GM23338 (cell line): Measurements from ENCODE around the gene TRHDE.

Source experiments
- CTCF ChIP-seq, 2 experiments: fragments of 200-600 bp in 1 of 2; sonication (generic) in 1 of 2; conservative IDR thresholded peaks; 2 replicates each; pipeline versions ENCODE4 v1.5.1 to v1.6.1; 2016 to 2017; ENCODE audit warnings: antibody characterized with exemption in 2 of 2, low read depth in 2 of 2, mild to moderate bottlenecking in 2 of 2, moderate library complexity in 1 of 2
- EZH2phosphoT487 ChIP-seq: fragments of 200-600 bp; sonication (generic); IDR thresholded peaks from one replicate; pipeline ENCODE4 v1.8.1; 2018; ENCODE audit warnings: antibody characterized with exemption; ENCODE audit not compliant: unreplicated experiment
- NANOG ChIP-seq: IDR thresholded peaks from 2 replicates; pipeline ENCODE4 v1.6.1; 2016; ENCODE audit warnings: antibody characterized with exemption, borderline replicate concordance
- POLR2AphosphoS5 ChIP-seq: IDR thresholded peaks from 2 replicates; pipeline ENCODE4 v1.6.1; 2016; ENCODE audit warnings: antibody characterized with exemption, low read depth
- REST ChIP-seq: IDR thresholded peaks from one replicate; pipeline ENCODE4 v1.6.1; 2018; ENCODE audit warnings: antibody characterized with exemption; ENCODE audit not compliant: unreplicated experiment
- ZNF114 ChIP-seq: fragments of 250-450 bp; sonication (Bioruptor Pico); IDR thresholded peaks from 2 replicates; pipeline ENCODE4 v1.5.0; 2020; ENCODE audit warnings: mild to moderate bottlenecking, moderate library complexity

- no peak for TF ChIP-seq CTCF (conservative IDR thresholded peaks at IDR 0.05; ENCODE audit: low read depth in 2 of 2)
- no peak for TF ChIP-seq NANOG
- TF ChIP-seq REST = no peak
- no peak for TF ChIP-seq POLR2AphosphoS5
- TF ChIP-seq EZH2phosphoT487 = no peak
- TF ChIP-seq ZNF114 (CRISPR knock-in tag) = no peak
These were observed 408.9 kb downstream of the TRHDE start for GRCh38 chr12:72681028-72681427.
